OCI-LY1 (cell line): Measurements from ENCODE around the gene CAMKK1.

ENCODE experiments used
- H2AFZ ChIP-seq: fragments of 200-600 bp; sonication (generic), shearing (Covaris generic); 2 replicates; pipeline ENCODE4 v1.6.0; 2014; ENCODE audit warnings: antibody characterized with exemption, mild to moderate bottlenecking, low read length
- H3F3A ChIP-seq: fragments of 200-600 bp; sonication (generic), shearing (Covaris generic); 2 replicates; pipeline ENCODE4 v1.6.0; 2014; ENCODE audit warnings: mild to moderate bottlenecking, antibody characterized with exemption, low read length, moderate library complexity; ENCODE audit not compliant: insufficient read depth
- H3K27ac ChIP-seq: fragments of 200-600 bp; sonication (generic); 2 replicates; pipeline ENCODE4 v1.5.1; 2014; ENCODE audit warnings: low read length, mixed run types, mild to moderate bottlenecking, low read depth; ENCODE audit not compliant: poor library complexity, severe bottlenecking
- H3K27me3 ChIP-seq: fragments of 200-600 bp; sonication (generic); 2 replicates; pipeline ENCODE4 v1.6.0; 2014; ENCODE audit warnings: antibody characterized with exemption, mild to moderate bottlenecking, low read length, moderate library complexity; ENCODE audit not compliant: insufficient read depth
- H3K36me3 ChIP-seq: fragments of 200-600 bp; sonication (generic); 2 replicates; pipeline ENCODE4 v1.6.1; 2014; ENCODE audit warnings: mild to moderate bottlenecking, antibody characterized with exemption, low read length, moderate library complexity, mixed read lengths; ENCODE audit not compliant: insufficient read depth
- H3K4me1 ChIP-seq: fragments of 200-600 bp; sonication (generic); 2 replicates; pipeline ENCODE4 v1.5.1; 2014; ENCODE audit warnings: mild to moderate bottlenecking, low read length, moderate library complexity; ENCODE audit not compliant: insufficient read depth, severe bottlenecking
- H3K4me2 ChIP-seq: fragments of 200-600 bp; sonication (generic), shearing (Covaris generic); 2 replicates; pipeline ENCODE4 v1.6.1; 2014; ENCODE audit warnings: low read length
- H3K4me3 ChIP-seq: fragments of 200-600 bp; sonication (generic); 2 replicates; pipeline ENCODE4 v1.5.1; 2014; ENCODE audit warnings: low read length, low read depth, mild to moderate bottlenecking, mixed read lengths; ENCODE audit not compliant: poor library complexity, severe bottlenecking
- H3K79me2 ChIP-seq: fragments of 200-600 bp; shearing (Covaris generic); 2 replicates; pipeline ENCODE4 v1.6.1; 2016; ENCODE audit warnings: mixed run types, low read length, mixed read lengths; ENCODE audit not compliant: insufficient read depth
- H3K9ac ChIP-seq: fragments of 200-600 bp; sonication (generic), shearing (Covaris generic); 2 replicates; pipeline ENCODE4 v1.6.1; 2014; ENCODE audit warnings: mild to moderate bottlenecking, low read length, mixed read lengths
- H3K9me2 ChIP-seq: fragments of 200-600 bp; sonication (generic), shearing (Covaris generic); 2 replicates; pipeline ENCODE4 v1.6.1; 2014; ENCODE audit warnings: low read depth, mild to moderate bottlenecking, low read length, mixed read lengths
- H3K9me3 ChIP-seq: fragments of 200-600 bp; shearing (Covaris generic); 2 replicates; pipeline ENCODE4 v1.6.1; 2014; ENCODE audit warnings: low read length, mixed read lengths
- H4K20me1 ChIP-seq: fragments of 200-600 bp; sonication (generic), shearing (Covaris generic); 2 replicates; pipeline ENCODE4 v1.6.0; 2016; ENCODE audit warnings: mild to moderate bottlenecking, low read length; ENCODE audit not compliant: insufficient read depth
- CTCF ChIP-seq: fragments of 200-600 bp; sonication (generic), shearing (Covaris generic); IDR thresholded peaks from 2 replicates; pipeline ENCODE4 v1.5.1; 2017; ENCODE audit warnings: mild to moderate bottlenecking, antibody characterized with exemption, low read length, moderate library complexity, mixed read lengths
- EZH2 ChIP-seq: fragments of 200-600 bp; sonication (generic), shearing (Covaris generic); IDR thresholded peaks from 2 replicates; pipeline ENCODE4 v1.8.0; 2017; ENCODE audit warnings: borderline replicate concordance, mixed run types, mild to moderate bottlenecking, antibody characterized with exemption, low read length, moderate library complexity, mixed read lengths

The CAMKK1 gene

GRCh38 chr17:3851461-3852100 is 41.3 kb downstream of the CAMKK1 start:
- Histone ChIP-seq H3F3A (no peaks in the 10 kb centered on the region), H3K4me2 (no peak overlapping the region)

GRCh38 chr17:3848229-3848835 is 44.5 kb downstream of the CAMKK1 start:
- Histone ChIP-seq H3K9ac (no peak overlapping the region), H3K36me3 (peaks cover 5% of the 10 kb centered on the region; the same call in 1 of the 2 replicates), H3K27me3 (peaks cover 4% of the 10 kb centered on the region; the same call in 1 of the 2 replicates), H3K4me1 (peaks cover 14% of the 10 kb centered on the region), H3K27ac (no peak overlapping the region), H3K9me2 (no peaks in the 10 kb centered on the region), H2AFZ (no peak overlapping the region), H3K79me2 (no peaks in the 10 kb centered on the region; the same call in 1 of the 2 replicates), H3K4me2 (no peak overlapping the region), H3F3A (no peaks in the 10 kb centered on the region), H3K4me3 (no peak overlapping the region), H3K9me3 (no peaks in the 10 kb centered on the region), H4K20me1 (no peaks in the 10 kb centered on the region)
- TF ChIP-seq EZH2, result no peak

More at GRCh38 chr17:3851461-3852100, 41.3 kb downstream of the CAMKK1 start:
- Histone ChIP-seq H3K4me1 (no peaks in the 10 kb centered on the region), H3K9me3 (no peaks in the 10 kb centered on the region), H3K9ac (no peak overlapping the region), H3K9me2 (no peaks in the 10 kb centered on the region), H3K79me2 (no peaks in the 10 kb centered on the region), H3K27ac (no peak overlapping the region), H3K36me3 (no peaks in the 10 kb centered on the region), H3K4me3 (no peak overlapping the region), H4K20me1 (no peaks in the 10 kb centered on the region), H3K27me3 (peaks cover 4% of the 10 kb centered on the region; the same call in 1 of the 2 replicates), H2AFZ (no peak overlapping the region)
- TF ChIP-seq CTCF, result no peak
- no peak for TF ChIP-seq EZH2

DNA sequence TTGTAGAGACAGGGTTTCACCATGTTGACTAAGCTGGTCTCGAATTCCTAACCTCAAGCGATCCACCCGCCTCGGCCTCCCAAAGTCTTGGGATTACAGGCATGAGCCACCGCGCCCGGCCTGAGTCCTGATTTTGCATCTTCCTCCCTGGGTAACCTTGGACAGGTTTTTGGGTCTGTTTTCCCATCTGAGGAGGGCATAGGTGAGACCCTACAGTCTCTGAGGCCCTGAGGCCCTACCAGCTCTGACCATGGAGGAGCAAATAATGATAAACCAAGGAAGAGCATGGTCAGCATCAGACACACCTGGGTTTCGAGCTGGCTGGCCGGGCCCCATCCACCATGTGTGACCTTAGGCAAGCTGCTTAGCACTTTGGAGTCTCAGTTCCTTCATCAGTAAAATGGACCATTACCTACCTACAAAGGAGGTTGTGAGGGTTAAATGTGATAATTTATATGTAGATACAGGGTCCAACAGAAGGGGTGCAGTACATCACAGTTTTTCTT is 45.6 kb downstream of the CAMKK1 start:
- peaks cover 4% of the 10 kb centered on the region; the same call in 1 of the 2 replicates for H3K27me3 ChIP-seq
- H3K9ac ChIP-seq, result no peak overlapping the region
- no peaks in the 10 kb centered on the region for H4K20me1 ChIP-seq
- H3K9me3 ChIP-seq, result no peaks in the 10 kb centered on the region
- no peaks in the 10 kb centered on the region for H3K9me2 ChIP-seq
- H3K27ac ChIP-seq, result no peak overlapping the region
- peaks cover 17% of the 10 kb centered on the region for H3K4me1 ChIP-seq
- no peaks in the 10 kb centered on the region for H3F3A ChIP-seq
- no peak overlapping the region for H3K4me3 ChIP-seq
- H2AFZ ChIP-seq, result no peak overlapping the region
- TF ChIP-seq CTCF (no peak), EZH2 (no peak)
- H3K79me2 ChIP-seq, result no peaks in the 10 kb centered on the region; the same call in 1 of the 2 replicates
- H3K4me2 ChIP-seq, result no peak overlapping the region
- peaks cover 16% of the 10 kb centered on the region for H3K36me3 ChIP-seq
